GM13977 (cell line): Measurements from ENCODE around the gene CPN2.

Source experiments
- DNase-seq: peaks from one replicate; pipeline ENCODE4 v3.0.0; 2012; ENCODE audit warnings: low spot score
- in situ Hi-C: fragments of 300-500 bp; cut with MboI; formaldehyde crosslinking; loops from one replicate; pipeline ENCODE4 v1.12.0; 2022; ENCODE audit warnings: low sequenced_read_pairs, low pct_unique_long_range_greater_than_20kb, mixed read lengths, inconsistent platforms; ENCODE audit not compliant: unreplicated experiment
- TF ChIP-seq, protein P1 (sequence below): IDR thresholded peaks from 2 replicates; pipeline ENCODE4 v1.5.1; 2012; ENCODE audit warnings: mild to moderate bottlenecking, control low read depth; ENCODE audit not compliant: insufficient read depth; ENCODE audit errors: extremely low read depth, missing control alignments

Gene CPN2

DNA sequence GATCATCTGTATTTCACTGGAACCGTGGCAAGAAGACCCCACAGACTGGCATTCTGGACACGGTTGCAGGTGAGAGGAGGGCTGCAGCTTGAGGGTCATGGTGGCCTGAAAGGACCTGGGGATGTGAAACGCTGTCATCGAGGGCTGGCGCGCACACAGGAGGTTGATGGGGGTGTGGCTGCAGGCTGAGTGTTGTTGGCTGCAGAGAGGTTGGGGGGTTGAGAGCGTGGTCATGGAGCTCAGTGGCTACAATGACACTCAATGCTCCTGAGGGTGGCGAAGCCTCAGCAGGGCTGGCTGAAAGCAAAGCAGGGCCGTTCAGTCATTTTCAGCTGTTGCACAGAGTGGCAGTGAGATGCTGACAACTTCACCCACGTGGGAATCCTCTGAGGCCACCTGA lies 21.0 kb downstream of the CPN2 start:
- no peak for DNase-seq
- TF ChIP-seq, protein P1, sequence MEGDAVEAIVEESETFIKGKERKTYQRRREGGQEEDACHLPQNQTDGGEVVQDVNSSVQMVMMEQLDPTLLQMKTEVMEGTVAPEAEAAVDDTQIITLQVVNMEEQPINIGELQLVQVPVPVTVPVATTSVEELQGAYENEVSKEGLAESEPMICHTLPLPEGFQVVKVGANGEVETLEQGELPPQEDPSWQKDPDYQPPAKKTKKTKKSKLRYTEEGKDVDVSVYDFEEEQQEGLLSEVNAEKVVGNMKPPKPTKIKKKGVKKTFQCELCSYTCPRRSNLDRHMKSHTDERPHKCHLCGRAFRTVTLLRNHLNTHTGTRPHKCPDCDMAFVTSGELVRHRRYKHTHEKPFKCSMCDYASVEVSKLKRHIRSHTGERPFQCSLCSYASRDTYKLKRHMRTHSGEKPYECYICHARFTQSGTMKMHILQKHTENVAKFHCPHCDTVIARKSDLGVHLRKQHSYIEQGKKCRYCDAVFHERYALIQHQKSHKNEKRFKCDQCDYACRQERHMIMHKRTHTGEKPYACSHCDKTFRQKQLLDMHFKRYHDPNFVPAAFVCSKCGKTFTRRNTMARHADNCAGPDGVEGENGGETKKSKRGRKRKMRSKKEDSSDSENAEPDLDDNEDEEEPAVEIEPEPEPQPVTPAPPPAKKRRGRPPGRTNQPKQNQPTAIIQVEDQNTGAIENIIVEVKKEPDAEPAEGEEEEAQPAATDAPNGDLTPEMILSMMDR, result no peak
- in situ Hi-C loops, result loop anchor here (10.0 kb wide), 1 partner anchor 255 kb away; no protein-coding TSS in a partner anchor

DNA sequence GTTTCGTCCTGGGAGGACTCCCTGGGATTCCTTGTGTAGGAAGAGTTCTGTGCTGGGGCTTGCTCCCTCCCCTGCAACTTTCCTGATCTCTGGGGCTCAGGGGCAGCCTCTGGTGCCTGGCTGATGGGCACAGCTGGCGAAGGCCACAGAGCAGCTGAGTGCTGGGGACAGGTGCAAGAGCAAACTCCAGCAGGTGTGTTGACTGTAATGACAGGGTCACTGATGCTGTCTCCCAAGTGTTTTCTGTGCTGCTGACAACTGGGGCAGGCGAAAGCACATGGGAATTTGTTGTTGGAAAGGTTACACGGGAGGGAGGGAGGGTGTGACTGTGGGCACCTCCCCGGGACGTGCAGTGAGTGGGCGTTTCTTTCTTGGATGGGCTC lies 21.6 kb downstream of the CPN2 start:
- TF ChIP-seq, protein P1, result no peak
- in situ Hi-C loops, result no loop called here
- peak; percentile 14 for DNase-seq

DNA sequence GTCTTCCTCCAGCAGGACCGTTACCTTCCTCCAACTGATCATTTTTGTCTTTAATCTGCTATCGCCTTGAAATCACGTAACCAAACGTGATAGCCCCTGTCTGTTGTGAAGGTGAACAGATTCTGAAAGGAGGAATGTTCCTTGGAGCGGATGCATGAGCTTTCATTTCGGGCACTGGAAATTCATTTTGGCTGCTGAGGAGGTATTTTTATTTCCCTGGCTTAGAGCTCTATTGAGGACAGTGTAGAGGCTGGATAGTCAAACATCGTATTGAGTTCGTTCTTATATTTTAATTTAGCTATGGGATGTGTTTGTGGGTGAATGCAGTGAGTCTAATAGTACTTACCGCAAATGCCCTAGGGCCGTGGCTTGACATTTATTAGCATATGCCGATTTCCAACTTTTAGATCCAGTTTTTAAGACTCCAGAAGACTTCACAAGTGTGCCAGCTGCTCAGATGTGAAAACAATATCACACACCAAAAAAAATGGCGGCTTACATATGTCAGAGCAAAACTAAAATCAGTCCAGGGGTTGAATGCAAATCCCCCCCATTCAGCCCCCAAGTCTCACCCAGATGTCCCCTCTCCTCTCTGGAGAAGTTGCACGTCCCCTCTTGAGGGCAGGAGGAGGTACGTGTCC lies 22.1 kb downstream of the CPN2 start:
- TF ChIP-seq, protein P1, result no peak
- in situ Hi-C loops, result no loop called here
- DNase-seq, result no peak

DNA sequence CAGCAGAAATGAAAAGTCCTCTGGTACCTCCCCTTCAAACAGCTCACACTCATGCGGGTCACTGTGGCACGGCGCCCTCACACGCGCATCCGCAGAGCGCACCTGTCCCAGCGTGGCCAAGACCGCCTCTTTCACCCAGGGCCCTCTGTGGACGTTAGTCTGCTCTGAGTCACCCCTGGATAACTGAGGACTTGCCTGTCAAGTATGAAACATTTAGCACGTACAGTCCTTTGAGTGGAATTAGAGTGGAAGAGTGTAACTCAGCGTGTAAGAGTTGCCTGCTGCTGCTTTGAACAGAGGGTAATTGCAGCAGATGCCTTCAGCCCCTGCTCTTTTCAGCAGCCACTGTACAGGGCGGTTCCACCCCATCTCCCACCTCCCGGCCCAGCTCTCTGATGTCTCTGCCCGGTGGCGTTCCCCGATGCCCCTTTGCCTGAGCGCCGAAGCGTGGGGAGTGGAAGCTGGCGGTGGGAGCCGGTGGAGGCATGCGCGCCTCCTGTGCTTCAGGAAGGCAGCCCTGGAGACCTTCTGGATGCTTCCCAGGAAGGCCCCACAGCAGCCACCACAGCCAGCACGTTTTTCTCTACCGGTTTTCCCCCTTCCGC lies 23.0 kb downstream of the CPN2 start:
- TF ChIP-seq, protein P1, result no peak
- in situ Hi-C loops, result no loop called here
- peak; percentile 36 for DNase-seq

DNA sequence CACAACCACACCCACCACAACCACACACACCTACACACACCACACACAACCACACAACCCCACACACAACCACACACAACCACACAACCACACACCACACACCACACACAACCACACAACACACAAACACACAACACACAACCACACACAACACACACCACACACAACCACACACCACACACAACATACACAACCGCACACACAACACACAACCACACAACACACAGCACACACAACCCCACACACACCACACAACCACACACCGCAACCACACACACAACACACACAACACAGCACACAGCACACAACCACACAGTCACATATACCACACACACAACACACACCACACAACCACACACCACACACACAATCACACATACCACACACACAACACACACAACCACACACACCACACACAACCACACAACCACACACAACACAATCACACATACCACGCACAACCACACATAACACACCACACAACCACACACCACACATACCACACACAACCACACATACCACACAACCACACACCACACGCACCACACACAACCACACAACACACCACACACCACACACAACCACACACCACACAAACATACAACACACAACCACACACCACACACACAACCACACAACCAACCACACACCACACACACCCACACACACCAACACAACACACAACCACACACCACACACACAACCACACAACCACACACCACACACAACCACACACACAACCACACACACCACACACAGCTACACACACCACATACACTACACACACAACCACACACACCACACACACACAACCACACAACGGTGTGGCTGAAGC lies 23.7 kb downstream of the CPN2 start:
- TF ChIP-seq, protein P1, result no peak
- no peak for DNase-seq
- in situ Hi-C loops, result no loop called here

DNA sequence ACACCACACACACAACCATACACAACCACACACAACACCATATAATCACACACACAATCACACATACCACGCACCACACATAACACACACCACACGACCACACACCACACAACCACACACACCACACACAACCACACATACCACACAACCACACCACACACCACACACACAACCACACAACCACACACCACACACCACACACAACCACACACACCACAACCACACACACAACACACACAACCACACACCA lies 24.2 kb downstream of the CPN2 start:
- TF ChIP-seq, protein P1, result no peak
- in situ Hi-C loops, result no loop called here
- DNase-seq, result no peak
